CD4-positive, alpha-beta T cell treated with Interleukin-4 for 1 hour (primary cell): ENCODE measurements around the gene AGAP1.

ENCODE experiments used
- DNase-seq, 2 donors: peaks; one replicate each; pipeline ENCODE4 v3.0.0-alpha.2; 2020 to 2022

The AGAP1 gene

GRCh38 chr2:235958221-235958930 lies 464.5 kb downstream of the AGAP1 start:
- DNase-seq, result no peak

- no peak for DNase-seq
These were observed 465.1 kb downstream of the AGAP1 start for GRCh38 chr2:235958931-235959410.

GRCh38 chr2:235960011-235960715 lies 466.3 kb downstream of the AGAP1 start:
- no peak for DNase-seq

- DNase-seq, result no peak
These were observed 467.1 kb downstream of the AGAP1 start for GRCh38 chr2:235960716-235961640.

- no peak for DNase-seq
These were observed 467.9 kb downstream of the AGAP1 start for GRCh38 chr2:235961711-235962110.

- DNase-seq, result no peak
These were observed 470.2 kb downstream of the AGAP1 start for GRCh38 chr2:235963853-235964577.

- no peak for DNase-seq
These were observed 471.0 kb downstream of the AGAP1 start for GRCh38 chr2:235964787-235965390.

- no peak for DNase-seq
These were observed 472.6 kb downstream of the AGAP1 start for GRCh38 chr2:235966396-235966795.

- no peak for DNase-seq
These were observed 473.3 kb downstream of the AGAP1 start for GRCh38 chr2:235966932-235967757.

- DNase-seq, result no peak
These were observed 474.3 kb downstream of the AGAP1 start for GRCh38 chr2:235968155-235968554.

GRCh38 chr2:235968616-235969324 lies 474.9 kb downstream of the AGAP1 start:
- no peak for DNase-seq

- no peak for DNase-seq
These were observed 476.6 kb downstream of the AGAP1 start for GRCh38 chr2:235970204-235971040.

- no peak for DNase-seq
These were observed 482.7 kb downstream of the AGAP1 start for GRCh38 chr2:235976516-235976915.

- DNase-seq, result no peak
These were observed 483.1 kb downstream of the AGAP1 start for GRCh38 chr2:235976956-235977355.

- DNase-seq, result no peak
These were observed 483.6 kb downstream of the AGAP1 start for GRCh38 chr2:235977445-235977844.

- no peak for DNase-seq
These were observed 484.2 kb downstream of the AGAP1 start for GRCh38 chr2:235978022-235978421.

GRCh38 chr2:235979037-235979436 lies 485.2 kb downstream of the AGAP1 start:
- DNase-seq, result no peak

GRCh38 chr2:235979753-235980435 lies 486.1 kb downstream of the AGAP1 start:
- no peak for DNase-seq

GRCh38 chr2:235981631-235982030 lies 487.8 kb downstream of the AGAP1 start:
- no peak for DNase-seq
